Peyer's patch (tissue), 4 donors: ENCODE data around the gene TET1. TPM values are rescaled to one million over a fixed set of nuclear protein-coding genes. Genes with fewer than 3 reads are reported as not detected.
"Not testable (repeated sequence)": the region's sequence is repeated elsewhere in the genome, so short reads cannot be mapped to it uniquely, and the experiment has no call there.

Experiments used
- DNase-seq, 3 donors: peaks; one replicate each; pipeline ENCODE4 v3.0.0-alpha.2; 2017 to 2019
- H3K27ac ChIP-seq, 4 donors: fragments of 200-600 bp; sonication (generic); one replicate each; pipeline ENCODE4 v1.5.1; 2016 to 2019
- H3K27me3 ChIP-seq, 2 donors: fragments of 200-600 bp; sonication (generic); one replicate each; pipeline ENCODE4 v1.5.1; 2019
- H3K36me3 ChIP-seq, 3 donors: fragments of 200-600 bp; sonication (generic); one replicate each; pipeline ENCODE4 v1.5.1; 2016 to 2019
- H3K4me1 ChIP-seq, 4 donors: fragments of 200-600 bp; sonication (generic); one replicate each; pipeline ENCODE4 v1.5.1; 2016 to 2019
- H3K4me3 ChIP-seq, 4 donors: fragments of 200-600 bp; sonication (generic); 1 replicate in 3 of 4; 2 replicates in 1 of 4; pipeline ENCODE4 v1.5.1; 2016 to 2019; ENCODE audit warnings: mild to moderate bottlenecking in 1 of 4
- H3K9me3 ChIP-seq, 4 donors: fragments of 200-600 bp; sonication (generic); one replicate each; pipeline ENCODE4 v1.5.1; 2016 to 2019; ENCODE audit warnings: mild to moderate bottlenecking in 1 of 4
- POLR2A ChIP-seq, 2 donors: fragments of 450-650 bp; IDR thresholded peaks; one replicate each; pipeline ENCODE4 v1.5.1; 2017; ENCODE audit warnings: antibody characterized with exemption in 2 of 2, mild to moderate bottlenecking in 2 of 2, moderate library complexity in 2 of 2
- total RNA-seq, 4 donors: library from RNA; depleted of rRNA; stranded (reverse); fragments of >200 nt; gene quantifications; one replicate each; pipeline ENCODE4 v1.1.0, GENCODE V29; 2016
- TF ChIP-seq, protein P1 (sequence below), 6 experiments: fragments of 450-650 bp in 4 of 6; fragments of 200-600 bp in 2 of 6; sonication (generic) in 1 of 6; IDR thresholded peaks; one replicate each; pipeline ENCODE4 v1.5.1; 2017 to 2019; ENCODE audit warnings: antibody characterized with exemption in 6 of 6, mild to moderate bottlenecking in 3 of 6, moderate library complexity in 1 of 6

Gene TET1
- total RNA-seq, 4 donors from 2014 or later, result 1.1 to 3.3 (median 1.4) TPM

- Histone ChIP-seq H3K4me1 (no peaks in the 10 kb centered on the region), H3K27ac (no peak overlapping the region), H3K4me3 (no peak overlapping the region), H3K27me3 (no peaks in the 10 kb centered on the region), H3K9me3 (no peaks in the 10 kb centered on the region), H3K36me3 (no peaks in the 10 kb centered on the region)
- TF ChIP-seq POLR2A (IDR thresholded peaks at IDR 0.05), result no peak
- TF ChIP-seq, protein P1, sequence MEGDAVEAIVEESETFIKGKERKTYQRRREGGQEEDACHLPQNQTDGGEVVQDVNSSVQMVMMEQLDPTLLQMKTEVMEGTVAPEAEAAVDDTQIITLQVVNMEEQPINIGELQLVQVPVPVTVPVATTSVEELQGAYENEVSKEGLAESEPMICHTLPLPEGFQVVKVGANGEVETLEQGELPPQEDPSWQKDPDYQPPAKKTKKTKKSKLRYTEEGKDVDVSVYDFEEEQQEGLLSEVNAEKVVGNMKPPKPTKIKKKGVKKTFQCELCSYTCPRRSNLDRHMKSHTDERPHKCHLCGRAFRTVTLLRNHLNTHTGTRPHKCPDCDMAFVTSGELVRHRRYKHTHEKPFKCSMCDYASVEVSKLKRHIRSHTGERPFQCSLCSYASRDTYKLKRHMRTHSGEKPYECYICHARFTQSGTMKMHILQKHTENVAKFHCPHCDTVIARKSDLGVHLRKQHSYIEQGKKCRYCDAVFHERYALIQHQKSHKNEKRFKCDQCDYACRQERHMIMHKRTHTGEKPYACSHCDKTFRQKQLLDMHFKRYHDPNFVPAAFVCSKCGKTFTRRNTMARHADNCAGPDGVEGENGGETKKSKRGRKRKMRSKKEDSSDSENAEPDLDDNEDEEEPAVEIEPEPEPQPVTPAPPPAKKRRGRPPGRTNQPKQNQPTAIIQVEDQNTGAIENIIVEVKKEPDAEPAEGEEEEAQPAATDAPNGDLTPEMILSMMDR (IDR thresholded peaks at IDR 0.05), result no peak
- no peak for DNase-seq
These were observed 65.3 kb downstream of the TET1 start for GRCh38 chr10:68625316-68625921.

GRCh38 chr10:68628576-68629127 is 68.5 kb downstream of the TET1 start:
- H3K27me3 ChIP-seq, result no peaks in the 10 kb centered on the region
- no peaks in the 10 kb centered on the region for H3K4me1 ChIP-seq
- no peak for DNase-seq
- no peak overlapping the region for H3K27ac ChIP-seq
- no peak overlapping the region for H3K4me3 ChIP-seq
- no peaks in the 10 kb centered on the region for H3K36me3 ChIP-seq
- no peaks in the 10 kb centered on the region for H3K9me3 ChIP-seq
- TF ChIP-seq POLR2A (IDR thresholded peaks at IDR 0.05), result no peak
- TF ChIP-seq, protein P1 (IDR thresholded peaks at IDR 0.05), result no peak

- H3K27me3 ChIP-seq, H3K9me3 ChIP-seq, H3K4me1 ChIP-seq, H3K4me3 ChIP-seq, H3K36me3 ChIP-seq, H3K27ac ChIP-seq: not testable (repeated sequence)
- peak in 1 of 3 donors; percentile 5 for DNase-seq
These were observed 72.1 kb downstream of the TET1 start for GRCh38 chr10:68632271-68632560.

DNA sequence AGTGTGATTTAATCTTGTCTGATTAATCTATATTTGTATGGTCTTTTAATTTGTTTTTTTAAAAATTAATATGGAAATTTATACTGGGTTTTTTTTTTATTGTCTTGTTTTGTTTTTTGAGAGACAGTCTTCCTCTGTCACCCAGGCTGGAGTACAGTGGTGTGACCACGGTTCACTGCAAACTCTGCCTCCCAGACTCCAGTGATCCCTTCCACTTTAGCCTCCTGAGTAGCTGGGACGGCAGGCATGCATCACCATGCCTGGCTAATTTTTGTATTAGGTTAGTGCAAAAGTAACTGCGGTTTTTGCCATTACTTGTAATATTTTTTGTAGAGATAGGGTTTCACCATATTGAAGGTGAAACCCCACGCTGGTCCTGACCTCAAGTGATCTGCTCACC is 73.1 kb downstream of the TET1 start:
- Histone ChIP-seq H3K9me3 (no peaks in the 10 kb centered on the region), H3K27me3 (no peaks in the 10 kb centered on the region), H3K4me1 (no peaks in the 10 kb centered on the region), H3K36me3 (no peaks in the 10 kb centered on the region), H3K27ac (no peak overlapping the region), H3K4me3 (no peak overlapping the region)
- no peak for DNase-seq
- no peak for TF ChIP-seq POLR2A (IDR thresholded peaks at IDR 0.05)
- TF ChIP-seq, protein P1 (IDR thresholded peaks at IDR 0.05), result no peak

GRCh38 chr10:68633816-68634466 is 73.8 kb downstream of the TET1 start:
- peak in 1 of 3 donors; percentile 25 for DNase-seq

GRCh38 chr10:68636335-68636734 is 76.2 kb downstream of the TET1 start:
- no peaks in the 10 kb centered on the region for H3K36me3 ChIP-seq
- no peaks in the 10 kb centered on the region for H3K4me1 ChIP-seq
- H3K27me3 ChIP-seq, result no peaks in the 10 kb centered on the region
- H3K27ac ChIP-seq, result no peak overlapping the region
- TF ChIP-seq, protein P1 (IDR thresholded peaks at IDR 0.05), result no peak
- no peak for TF ChIP-seq POLR2A (IDR thresholded peaks at IDR 0.05)
- H3K4me3 ChIP-seq, result no peak overlapping the region
- no peak for DNase-seq
- no peaks in the 10 kb centered on the region for H3K9me3 ChIP-seq

More at GRCh38 chr10:68633816-68634466, 73.8 kb downstream of the TET1 start:
- no peaks in the 10 kb centered on the region for H3K36me3 ChIP-seq
- no peaks in the 10 kb centered on the region for H3K27me3 ChIP-seq
- H3K4me3 ChIP-seq, result no peak overlapping the region
- H3K4me1 ChIP-seq, result no peaks in the 10 kb centered on the region
- H3K9me3 ChIP-seq, result no peaks in the 10 kb centered on the region
- no peak for TF ChIP-seq POLR2A (IDR thresholded peaks at IDR 0.05)
- TF ChIP-seq, protein P1 (IDR thresholded peaks at IDR 0.05), result no peak
- H3K27ac ChIP-seq, result no peak overlapping the region

GRCh38 chr10:68643550-68643949 is 83.4 kb downstream of the TET1 start:
- DNase-seq, H3K4me1 ChIP-seq, H3K9me3 ChIP-seq, H3K27ac ChIP-seq, H3K27me3 ChIP-seq, H3K36me3 ChIP-seq, H3K4me3 ChIP-seq: not testable (repeated sequence)
